Stimulated activated CD4-positive, alpha-beta T cell treated with anti-CD3 and anti-CD28 coated beads, Interleukin-4, amount 100 ng/mL, for 24 hours (primary cell): ENCODE results near the gene MARK2.
"Not testable (repeated sequence)": the region's sequence is repeated elsewhere in the genome, so short reads cannot be mapped to it uniquely, and the experiment has no call there.

Experiments used
- DNase-seq: peaks from one replicate; pipeline ENCODE4 v3.0.0-alpha.2; 2020

Gene MARK2

DNA sequence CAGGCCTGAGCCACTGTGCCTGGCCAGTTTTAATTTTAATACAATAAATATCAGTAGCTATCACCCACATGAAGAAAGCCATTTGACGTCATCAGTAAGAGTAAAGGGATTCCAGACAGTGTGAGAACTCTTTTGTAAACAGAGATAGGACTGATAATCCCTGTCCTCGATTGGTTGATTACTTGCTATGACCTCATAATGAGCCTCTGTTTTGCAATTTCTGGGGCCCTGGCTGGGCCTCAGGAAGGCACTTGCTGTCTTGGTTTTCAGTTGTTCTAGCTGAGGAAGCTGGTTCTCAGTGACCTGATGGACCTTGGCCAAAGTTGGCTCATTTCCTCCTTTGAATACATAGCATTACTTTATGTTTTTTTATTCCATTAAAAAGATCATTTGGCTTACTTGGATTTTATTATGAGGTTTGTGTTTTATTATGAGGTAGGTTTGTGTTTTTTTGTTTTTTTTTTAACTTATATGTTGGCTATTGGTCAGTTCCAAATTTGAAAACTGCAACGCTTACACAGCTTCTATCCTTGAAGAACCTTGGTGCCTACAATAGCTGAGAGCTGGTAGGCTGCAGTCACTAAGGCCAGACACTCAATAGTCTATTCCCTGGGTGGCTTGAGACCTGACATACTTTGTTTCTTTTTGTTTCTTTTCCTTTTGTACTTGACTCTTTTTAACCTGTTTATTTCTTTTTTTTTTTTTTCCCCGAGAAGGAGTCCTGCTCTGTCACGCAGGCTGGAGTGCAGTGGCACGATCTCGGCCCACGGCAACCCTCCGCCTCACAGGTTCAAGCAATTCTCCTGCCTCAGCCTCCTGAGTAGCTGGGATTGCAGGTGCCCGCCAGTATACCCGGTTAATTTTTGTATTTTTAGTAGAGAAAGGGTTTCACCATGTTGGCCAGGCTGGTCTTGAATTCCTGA, 20.0 kb downstream of the MARK2 start:
- DNase-seq: no peak

DNA sequence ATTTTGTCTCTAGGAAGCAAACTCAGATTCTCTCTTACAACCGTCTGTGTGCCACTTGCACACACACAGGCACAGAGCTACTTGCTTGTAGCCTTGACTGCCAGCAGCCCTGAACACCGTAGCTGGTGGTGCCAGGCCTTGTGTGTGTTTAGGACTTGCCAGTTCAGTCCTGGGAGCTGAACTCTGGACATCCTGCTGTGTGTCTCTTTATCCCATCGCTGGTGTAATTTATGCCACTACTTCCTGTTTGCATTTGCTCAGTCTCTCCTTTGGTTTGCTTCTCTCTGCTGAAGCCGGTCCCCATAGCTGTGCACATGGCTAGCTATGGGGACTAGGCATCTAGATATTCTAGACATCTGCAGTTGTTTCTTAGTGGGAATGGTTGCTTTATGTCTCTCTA, 24.0 kb downstream of the MARK2 start:
- no peak for DNase-seq

DNA sequence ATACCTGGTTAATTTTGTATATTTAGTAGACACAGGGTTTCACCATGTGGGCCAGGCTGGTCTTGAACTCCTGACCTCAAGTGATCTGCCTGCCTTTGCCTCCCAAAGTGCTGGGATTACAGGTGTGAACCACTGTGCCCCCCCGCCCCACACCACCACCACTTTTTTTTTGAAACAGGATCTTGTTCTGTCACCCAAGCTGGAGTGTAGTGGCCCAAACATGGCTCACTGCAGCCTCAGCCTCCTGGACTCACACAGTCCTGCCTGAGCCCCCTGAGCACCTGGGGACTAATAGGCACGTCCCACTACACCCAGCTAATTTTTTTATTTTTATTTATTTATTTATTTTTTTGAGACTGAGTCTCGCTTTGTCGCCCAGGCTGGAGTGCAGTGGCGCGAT, 24.7 kb downstream of the MARK2 start:
- DNase-seq: not testable (repeated sequence)

DNA sequence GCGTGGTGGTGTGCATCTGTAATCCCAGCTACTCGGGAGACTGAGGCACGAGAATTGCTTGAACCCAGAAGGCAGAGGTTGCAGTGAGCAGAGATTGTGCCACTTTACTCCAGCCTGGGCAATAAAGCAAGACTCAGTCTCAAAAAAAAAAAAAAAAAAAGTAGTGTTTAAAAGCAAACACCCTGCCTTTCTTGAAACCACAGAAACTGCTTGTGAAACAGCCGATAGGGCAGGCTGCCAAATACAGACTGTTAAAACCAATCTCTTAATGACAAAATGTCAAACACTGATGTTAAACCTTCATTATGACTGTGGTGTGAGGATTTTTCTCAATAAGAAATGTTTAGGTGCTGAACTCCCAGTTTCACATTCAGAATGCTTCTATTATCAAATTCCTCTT, 27.3 kb downstream of the MARK2 start:
- peak; percentile 87 for DNase-seq

DNA sequence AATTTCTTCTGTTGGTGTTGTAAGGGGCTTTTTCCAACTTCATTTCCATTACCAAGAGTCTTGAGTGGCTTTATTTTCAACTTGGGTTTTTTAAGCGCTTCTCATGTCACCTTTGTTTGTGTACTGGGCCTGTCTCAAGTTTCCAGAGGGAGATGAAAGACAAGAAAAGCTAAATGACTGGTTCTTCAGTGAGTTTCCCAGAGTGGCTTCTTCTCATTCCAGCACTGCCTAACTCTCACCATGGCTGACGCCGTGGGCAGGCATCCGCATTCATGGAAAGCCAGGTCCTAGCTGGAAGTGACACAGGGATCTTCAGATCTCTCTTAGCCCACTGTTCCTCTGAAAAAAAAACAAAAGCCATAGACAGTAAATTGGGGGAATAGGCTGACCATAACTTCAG, 28.6 kb downstream of the MARK2 start:
- DNase-seq: no peak

DNA sequence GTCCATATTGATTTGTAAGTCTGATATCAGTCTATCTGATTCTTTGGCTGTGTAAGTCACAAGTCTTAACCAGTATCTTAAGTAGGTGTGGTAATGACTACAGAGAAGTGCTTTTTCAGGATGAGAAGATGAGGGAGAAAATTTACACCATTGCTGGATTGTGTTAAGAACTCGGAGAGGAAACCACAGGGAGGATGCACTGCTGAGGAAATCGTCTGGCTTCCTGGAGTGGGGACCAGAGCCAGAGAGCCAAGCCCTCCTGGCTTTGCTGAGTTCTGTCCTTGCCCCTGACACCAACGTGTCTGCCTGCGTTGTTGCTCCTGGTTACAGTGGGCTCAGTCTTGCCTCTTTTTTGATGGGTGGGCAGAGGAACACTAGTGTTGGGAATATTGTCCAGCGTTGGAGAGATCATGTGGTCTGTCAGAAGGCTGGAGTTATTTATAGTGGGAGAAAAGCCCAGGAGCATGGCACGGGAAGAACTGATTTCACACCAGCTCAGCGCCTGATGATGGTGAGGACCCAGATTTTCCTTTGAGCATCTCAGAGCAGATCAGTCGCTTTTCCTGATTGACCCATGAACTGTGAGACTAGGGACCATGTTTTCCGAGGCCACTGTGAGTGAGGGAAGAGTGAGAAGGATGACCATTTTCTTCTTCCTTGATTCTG, 29.6 kb downstream of the MARK2 start:
- DNase-seq: no peak

DNA sequence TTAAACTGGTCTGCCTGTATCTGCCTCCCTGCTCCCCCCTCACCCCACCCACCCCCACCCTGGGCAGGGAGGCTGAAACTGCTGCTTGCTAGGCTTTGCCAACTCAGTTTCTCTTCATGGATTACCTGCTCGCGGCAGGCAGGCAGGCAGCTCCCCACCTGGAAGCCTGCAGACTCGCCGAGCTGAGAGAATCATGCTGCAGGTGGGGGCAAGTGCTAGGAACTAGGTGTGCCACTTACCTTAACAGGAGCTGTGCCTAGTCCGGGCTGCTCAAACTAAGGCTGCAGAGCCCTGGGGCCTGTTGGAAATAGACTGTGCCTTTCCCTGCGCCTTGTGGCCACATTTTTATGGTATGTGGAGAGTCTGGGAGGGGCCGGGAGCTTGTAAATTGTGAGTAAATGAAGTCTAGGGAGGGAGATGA, 30.3 kb downstream of the MARK2 start:
- DNase-seq: no peak

DNA sequence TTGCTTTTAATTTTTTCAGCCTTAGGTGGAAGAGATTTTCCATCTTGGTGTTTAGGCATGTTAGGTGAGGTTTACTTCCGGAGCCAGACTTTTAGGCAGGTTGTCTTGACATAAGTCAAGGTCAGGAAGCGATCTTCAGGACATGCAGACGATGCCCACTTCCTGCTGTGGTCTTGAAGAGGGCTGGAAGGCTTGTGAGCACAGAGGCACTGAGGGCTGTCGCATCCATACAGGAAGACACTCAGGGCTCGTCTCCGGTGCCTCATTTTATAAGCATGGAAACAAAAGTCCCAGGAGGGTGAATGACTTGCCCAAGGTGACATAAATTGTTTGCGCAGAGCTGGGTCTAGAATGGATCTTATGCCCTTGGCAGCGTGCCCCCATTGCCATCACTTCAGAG, 30.8 kb downstream of the MARK2 start:
- DNase-seq: peak; percentile 30

DNA sequence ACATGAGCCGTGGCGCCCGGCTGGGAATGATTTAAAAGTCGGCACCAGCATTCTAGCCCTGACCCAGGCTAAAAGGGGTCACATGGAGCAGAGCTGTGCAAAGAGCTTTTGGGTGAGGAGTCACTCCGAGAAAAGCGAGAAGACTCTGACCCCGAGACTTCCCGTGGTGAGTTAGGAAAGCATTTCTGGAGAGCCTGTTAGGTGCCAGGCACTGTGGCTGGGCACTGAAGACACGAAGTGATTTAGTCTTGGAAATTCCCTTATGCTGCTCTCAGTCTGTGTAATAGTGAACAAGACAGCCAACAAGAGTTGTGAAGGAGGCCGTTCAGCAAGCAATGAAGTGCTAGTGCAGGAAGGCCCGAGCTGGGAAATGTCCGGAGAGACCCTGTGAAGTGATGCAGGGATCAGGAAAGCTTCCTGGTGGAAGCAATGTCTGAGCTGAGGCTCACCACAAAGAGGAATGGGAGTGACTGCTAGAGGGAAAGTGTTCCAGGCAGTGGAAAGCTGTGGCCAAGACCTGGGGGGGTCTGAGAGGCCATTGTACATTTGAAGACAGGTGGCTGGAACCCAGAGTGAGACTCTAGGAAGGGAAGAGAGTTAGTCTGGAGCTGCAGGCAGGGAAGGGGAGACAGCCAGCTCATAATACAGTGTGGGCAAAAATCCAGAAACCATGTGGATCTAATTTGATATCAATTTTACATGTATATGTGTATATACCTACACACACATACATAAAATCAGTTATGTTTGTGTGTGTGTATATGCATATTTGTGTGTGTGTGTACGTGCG, 31.6 kb downstream of the MARK2 start:
- DNase-seq: peak; percentile 18

DNA sequence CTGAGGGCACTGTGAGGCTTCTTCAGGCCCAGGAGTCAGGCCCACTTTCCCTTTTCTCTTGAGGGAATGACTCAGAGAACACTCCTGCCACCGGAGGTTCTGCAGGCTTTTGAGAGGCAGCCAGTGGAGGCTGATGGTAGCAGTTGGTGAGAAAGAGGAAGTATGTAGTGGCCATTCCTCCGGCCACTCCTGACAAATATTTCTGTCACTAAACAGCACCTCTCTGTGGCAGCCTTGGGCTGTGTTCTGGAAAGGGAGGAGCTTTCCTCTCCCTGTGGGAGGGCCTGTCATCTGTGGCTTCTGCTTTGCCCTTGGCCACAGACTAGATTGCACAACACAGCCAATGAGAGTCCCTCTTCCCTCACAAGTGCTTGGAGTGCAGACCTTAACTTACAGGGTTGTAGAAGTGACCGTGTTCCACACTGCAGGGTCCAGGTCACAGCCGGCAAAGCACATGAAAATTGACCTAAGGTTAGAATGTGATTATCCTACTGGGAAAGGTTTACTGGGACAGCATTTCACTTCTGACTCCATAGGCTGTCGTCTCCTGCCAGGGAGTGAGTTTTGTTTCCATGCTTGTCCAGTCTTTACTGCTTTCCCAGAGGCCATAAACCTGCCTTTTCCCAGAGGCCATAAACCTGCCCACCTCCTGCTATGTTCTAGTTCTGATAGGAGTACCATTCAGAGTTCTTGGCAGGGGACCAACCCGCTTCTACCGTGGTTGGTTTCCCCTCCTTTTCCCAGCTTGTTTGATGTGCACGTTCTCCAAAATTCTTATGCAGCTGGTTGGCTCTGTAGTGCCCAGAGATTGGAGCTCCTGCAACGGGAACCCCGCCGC, 33.3 kb downstream of the MARK2 start:
- peak; percentile 20 for DNase-seq

DNA sequence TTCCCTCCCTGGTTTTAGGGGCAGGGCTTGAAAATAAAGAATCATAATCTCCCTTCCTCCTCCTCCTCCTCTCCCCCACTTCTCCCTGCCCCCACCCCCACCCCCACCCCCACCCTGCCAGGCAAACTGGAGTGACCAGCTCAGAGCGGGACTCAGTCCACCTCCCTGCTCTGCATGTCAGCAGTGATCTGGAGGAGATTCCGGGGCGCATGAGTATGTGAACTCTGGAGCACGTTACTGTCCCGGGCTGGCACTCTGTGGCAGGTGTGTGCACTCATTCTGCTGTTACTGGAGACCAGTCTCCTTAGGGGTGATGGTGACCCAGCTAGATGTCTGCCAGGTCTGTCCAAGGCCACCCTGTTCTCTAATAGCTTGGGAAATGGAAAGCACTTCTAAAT, 33.9 kb downstream of the MARK2 start:
- no peak for DNase-seq

DNA sequence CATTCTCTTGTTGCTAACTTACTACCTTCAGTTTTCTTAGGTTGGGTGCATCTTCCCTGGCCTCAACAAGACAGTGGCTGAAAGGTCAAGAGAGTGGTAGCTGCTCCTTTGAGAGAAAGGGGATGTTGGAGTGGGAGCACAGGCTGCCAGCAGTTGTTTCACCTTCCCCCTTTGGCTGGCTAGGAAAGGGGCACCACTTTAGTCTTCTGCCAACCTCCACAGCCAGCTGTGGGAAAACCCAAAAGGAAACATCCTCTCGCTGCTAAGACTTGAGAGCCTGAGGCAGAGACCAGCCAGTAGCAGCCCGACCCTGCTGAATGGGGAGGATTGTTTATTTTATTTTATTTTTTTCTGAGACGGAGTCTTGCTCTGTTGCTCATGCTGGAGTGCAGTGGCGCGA, 34.4 kb downstream of the MARK2 start:
- DNase-seq: no peak

DNA sequence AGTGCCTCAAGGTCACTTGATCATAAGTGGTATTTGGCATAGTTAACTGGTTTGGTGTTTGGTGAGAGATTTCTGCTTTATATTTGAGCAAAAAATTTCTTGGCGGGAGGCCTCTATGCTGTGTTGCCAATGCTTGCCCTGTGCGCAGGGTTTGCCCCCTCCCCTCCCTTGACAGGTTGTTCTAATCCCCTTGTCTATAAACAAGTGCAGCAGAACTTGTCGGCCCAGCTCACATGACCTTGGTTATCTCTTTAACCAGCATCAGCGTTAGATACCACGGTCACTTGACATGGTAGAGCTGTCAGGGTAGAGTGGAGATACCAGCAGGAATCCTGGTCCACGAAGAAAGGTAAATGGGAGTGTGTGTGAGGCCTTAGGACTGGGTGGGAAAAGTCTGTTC, 35.6 kb downstream of the MARK2 start:
- DNase-seq: no peak

DNA sequence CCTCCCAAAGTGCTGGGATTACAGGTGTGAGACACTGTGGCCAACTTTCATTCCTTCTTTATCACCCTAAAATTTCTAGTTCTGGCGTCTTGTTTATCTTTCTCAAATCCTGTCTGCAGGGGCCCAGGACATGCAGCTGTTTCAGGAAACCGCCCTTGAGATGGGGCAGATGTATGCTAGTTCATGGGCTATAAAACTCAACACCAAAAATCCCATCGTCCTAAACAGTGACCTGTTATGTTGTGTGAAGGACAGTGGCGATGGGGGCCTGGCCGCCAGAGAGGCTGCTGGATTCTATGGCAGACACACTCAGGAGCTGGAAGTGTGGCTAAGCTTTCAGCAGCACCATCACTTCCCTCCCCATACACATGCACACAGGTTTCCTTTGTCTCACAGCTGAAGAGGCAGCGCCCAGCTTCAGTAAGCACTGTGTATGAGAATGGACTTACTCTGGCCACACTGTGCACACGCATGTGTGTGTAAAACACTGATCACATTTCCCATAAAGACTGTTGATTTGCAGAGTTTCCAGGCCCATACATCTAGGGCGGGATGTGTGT, 36.7 kb downstream of the MARK2 start:
- no peak for DNase-seq

DNA sequence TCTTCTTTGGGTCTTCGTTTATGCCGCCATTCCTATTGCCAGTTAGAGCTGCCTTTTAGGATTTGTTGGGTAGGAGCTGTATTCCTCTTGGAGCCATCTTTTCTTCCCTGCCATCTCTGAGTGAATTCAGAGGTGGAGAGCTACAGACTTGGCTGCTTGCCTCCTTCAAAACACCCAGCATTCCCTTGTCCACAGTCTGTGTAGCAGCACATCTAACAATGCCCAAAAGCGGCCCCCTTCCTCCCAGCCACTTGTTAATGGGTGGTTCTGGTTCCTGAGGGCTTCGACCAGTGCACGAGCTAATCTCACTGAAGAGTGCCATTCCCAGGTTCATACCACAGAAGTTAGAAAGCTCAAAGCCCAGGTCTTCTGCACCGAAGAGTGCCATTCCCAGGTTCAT, 37.7 kb downstream of the MARK2 start:
- no peak for DNase-seq

DNA sequence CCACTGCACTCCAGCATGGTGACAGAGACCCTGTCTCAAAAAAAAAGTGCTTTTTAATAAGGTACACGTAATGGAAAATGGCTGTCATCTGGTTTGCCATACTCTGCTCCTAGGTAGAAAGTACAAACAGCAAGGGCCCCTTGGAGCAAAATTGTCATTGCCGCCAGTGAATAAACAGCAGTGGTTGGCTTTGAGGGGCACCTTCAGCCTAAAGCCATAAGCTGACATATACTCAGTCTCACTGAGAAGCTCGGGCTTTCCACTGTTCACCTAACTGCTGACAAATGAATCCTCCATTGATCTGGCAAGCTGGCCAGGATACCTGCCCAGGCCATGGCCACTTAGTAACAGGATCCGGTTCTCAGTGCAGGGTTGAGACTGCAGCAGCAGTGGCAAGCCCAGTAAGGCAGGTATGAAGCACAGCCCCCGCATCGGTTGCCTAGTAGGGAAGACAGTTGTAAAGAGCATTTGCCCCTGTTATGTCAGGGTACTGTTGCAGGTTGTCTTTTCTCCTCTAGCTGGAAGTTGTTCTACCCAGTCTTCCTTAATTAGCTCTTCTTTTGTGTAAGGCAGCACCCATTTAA, 38.8 kb downstream of the MARK2 start:
- DNase-seq: no peak

DNA sequence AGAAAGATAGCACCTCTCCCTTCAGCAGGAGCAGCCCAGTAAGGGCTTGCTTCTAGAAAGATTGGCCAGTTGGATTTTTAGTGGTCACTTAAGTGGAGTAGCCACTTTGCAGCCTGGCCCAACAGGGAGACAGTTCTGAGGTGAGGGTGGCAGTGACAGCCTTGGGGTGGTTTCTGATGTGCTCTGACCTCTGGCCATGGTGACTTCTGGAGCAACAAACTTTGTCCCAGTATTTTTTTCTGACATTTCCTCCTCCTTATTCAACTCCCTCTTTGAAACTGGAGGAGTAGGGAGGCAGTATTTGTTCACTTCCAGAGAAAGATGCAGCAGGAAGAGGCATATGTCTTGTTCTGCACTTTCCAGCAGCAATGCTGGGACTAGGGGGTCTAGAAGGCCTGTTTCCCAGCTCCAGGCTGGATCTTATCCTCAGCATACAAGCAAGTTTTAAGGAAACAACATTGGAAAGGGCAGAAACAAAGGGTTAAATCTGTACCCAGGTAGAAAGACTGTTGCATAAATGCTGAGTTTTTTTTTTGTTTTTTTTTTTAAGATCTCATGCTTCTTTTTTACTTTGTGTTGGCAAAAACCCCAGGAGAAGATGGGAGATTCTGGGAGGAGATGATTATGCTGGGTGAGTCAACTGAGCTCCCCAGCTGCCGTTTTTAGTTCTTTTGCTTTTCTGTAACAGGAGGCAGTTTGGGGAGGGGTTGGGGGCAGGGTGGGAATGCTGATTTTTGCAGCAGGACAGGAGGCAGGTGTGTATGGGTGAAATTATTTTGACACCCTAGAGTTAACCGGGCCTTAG, 40.9 kb downstream of the MARK2 start:
- DNase-seq: no peak

DNA sequence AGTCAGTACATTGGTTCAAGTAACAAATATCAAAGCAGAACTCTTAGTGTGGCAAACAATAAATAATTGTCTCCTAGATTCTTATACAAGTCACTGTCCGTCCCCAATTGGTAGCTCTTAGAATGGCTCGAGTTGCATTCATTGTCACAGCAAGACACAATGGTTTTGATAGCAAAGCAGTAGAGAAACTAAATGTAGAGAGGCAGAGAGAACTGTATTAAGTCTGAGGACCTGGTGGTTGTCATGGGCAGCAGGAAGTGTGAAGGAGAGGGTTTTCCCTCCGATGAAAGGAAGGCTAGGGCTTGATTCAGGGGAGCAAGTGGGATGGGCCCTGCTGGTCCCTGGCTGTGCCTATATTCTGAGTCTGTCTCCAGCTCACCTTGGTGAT, 41.5 kb downstream of the MARK2 start:
- DNase-seq: no peak

DNA sequence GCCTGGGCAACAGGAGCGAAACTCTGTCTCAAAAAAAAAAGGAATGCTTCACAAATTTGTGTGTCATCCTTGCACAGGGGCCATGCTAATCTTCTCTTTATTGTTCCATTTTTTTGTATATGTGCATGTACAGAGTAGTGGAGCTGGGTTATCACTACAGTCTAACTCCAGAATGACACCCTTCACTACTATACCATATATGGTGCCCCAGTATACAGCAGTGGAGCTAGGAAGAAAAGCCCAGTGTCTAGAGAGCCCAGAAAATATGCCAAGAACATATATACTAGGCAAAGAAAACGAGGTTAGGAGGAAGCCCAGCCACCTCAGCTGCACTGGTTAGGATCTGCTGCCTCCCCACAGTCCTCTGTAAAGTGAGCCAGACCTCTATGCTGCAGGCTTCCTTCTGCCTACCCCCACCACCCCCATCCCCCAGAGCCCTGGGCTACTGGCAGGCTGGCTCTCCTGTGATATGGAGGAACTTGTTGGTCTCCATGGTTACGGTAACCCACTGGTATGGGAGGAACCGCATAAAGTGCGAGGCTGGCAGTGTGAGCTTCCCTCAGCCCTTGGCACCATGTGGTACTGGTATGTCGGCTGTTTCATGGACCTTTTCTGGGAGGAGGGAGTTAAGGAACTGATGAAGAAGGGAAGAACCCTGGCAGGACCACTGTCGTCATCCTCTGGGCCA, 43.8 kb downstream of the MARK2 start:
- no peak for DNase-seq

DNA sequence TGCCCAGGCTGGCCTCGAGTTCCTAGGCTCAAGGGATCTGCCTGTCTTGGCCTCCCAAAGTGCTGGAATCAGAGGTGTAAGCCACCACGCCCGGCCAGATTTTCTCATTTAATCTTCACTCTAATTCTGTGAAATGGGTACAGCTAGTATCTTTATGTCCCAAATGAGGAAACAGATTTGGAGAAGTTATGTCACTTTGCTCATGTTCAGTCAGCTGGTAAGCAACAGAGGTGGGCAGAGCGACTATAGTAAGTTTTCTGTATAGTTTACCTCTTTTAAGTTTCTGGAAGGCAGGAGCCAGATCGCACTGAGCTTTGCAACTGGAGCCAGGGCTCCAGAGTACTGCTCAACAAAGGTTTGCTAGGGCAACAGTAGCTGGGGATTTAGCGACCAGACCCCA, 44.9 kb downstream of the MARK2 start:
- no peak for DNase-seq
